NCI-H1436 treated with DMSO at 0.1 percent for 48 hours (cell line): ENCODE data around the gene UST.
"Not testable (repeated sequence)": the region's sequence is repeated elsewhere in the genome, so short reads cannot be mapped to it uniquely, and the experiment has no call there.

Source experiments
- DNase-seq: peaks from one replicate; lab custom pipeline; 2025; lab: John Stamatoyannopoulos, UW

Gene UST

GRCh38 chr6:148837941-148838340, 91.1 kb downstream of the UST start:
- DNase-seq: no peak

- DNase-seq: no peak
These were observed 92.2 kb downstream of the UST start for GRCh38 chr6:148839044-148839443.

- DNase-seq: no peak
These were observed 93.4 kb downstream of the UST start for GRCh38 chr6:148840256-148840655.

GRCh38 chr6:148842296-148843019, 95.6 kb downstream of the UST start:
- DNase-seq: no peak

- no peak for DNase-seq
These were observed 98.6 kb downstream of the UST start for GRCh38 chr6:148845464-148845863.

- DNase-seq: no peak
These were observed 100.2 kb downstream of the UST start for GRCh38 chr6:148846778-148847761.

- no peak for DNase-seq
These were observed 102.1 kb downstream of the UST start for GRCh38 chr6:148848915-148849314.

GRCh38 chr6:148849449-148849848, 102.6 kb downstream of the UST start:
- not testable (repeated sequence) for DNase-seq

- no peak for DNase-seq
These were observed 104.1 kb downstream of the UST start for GRCh38 chr6:148850964-148851363.

GRCh38 chr6:148851683-148852556, 105.1 kb downstream of the UST start:
- DNase-seq: no peak

- no peak for DNase-seq
These were observed 105.9 kb downstream of the UST start for GRCh38 chr6:148852688-148853087.

- not testable (repeated sequence) for DNase-seq
These were observed 106.3 kb downstream of the UST start for GRCh38 chr6:148853113-148853512.

GRCh38 chr6:148854096-148854495, 107.3 kb downstream of the UST start:
- DNase-seq: no peak

GRCh38 chr6:148854992-148855391, 108.2 kb downstream of the UST start:
- no peak for DNase-seq

- no peak for DNase-seq
These were observed 108.9 kb downstream of the UST start for GRCh38 chr6:148855744-148856143.

- DNase-seq: no peak
These were observed 111.1 kb downstream of the UST start for GRCh38 chr6:148857798-148858390.

- not testable (repeated sequence) for DNase-seq
These were observed 117.3 kb downstream of the UST start for GRCh38 chr6:148864132-148864531.

- no peak for DNase-seq
These were observed 118.1 kb downstream of the UST start for GRCh38 chr6:148864941-148865340.

GRCh38 chr6:148866657-148867268, 119.9 kb downstream of the UST start:
- no peak for DNase-seq

GRCh38 chr6:148867862-148868261, 121.0 kb downstream of the UST start:
- DNase-seq: no peak

GRCh38 chr6:148868314-148868713, 121.5 kb downstream of the UST start:
- no peak for DNase-seq
